Activated CD4-positive, alpha-beta T cell treated with anti-CD3 and anti-CD28 coated beads, Interleukin-2, amount 50 U/mL, for 16 hours (primary cell): ENCODE results near the gene PROM2.
"Not testable (repeated sequence)": the region's sequence is repeated elsewhere in the genome, so short reads cannot be mapped to it uniquely, and the experiment has no call there.

Experiments
- DNase-seq: peaks from one replicate; pipeline ENCODE4 v3.0.0-alpha.2; 2020

The PROM2 gene

GRCh38 chr2:95274291-95275150, at the start of gene PROM2:
PROM2 (plus strand) TSS chr2:95274449; CDS start chr2:95274586, 137 bp downstream.
- DNase-seq: no peak

- no peak for DNase-seq
Observed at GRCh38 chr2:95225658-95226057, 48.6 kb upstream of the PROM2 start.

GRCh38 chr2:95231723-95232122, 42.5 kb upstream of the PROM2 start:
- DNase-seq: peak; percentile 7

- no peak for DNase-seq
Observed at GRCh38 chr2:95232232-95232631, 42.0 kb upstream of the PROM2 start.

GRCh38 chr2:95234286-95234785, 39.9 kb upstream of the PROM2 start:
- no peak for DNase-seq

- DNase-seq: no peak
Observed at GRCh38 chr2:95234816-95235215, 39.4 kb upstream of the PROM2 start.

- DNase-seq: no peak
Observed at GRCh38 chr2:95238131-95238530, 36.1 kb upstream of the PROM2 start.

- DNase-seq: no peak
Observed at GRCh38 chr2:95240091-95240490, 34.2 kb upstream of the PROM2 start.

GRCh38 chr2:95240556-95240955, 33.7 kb upstream of the PROM2 start:
- DNase-seq: no peak

GRCh38 chr2:95242084-95242483, 32.2 kb upstream of the PROM2 start:
- DNase-seq: not testable (repeated sequence)

GRCh38 chr2:95258271-95258670, 16.0 kb upstream of the PROM2 start:
- DNase-seq: no peak

GRCh38 chr2:95260028-95261023, 13.9 kb upstream of the PROM2 start:
- DNase-seq: no peak

- no peak for DNase-seq
Observed at GRCh38 chr2:95261602-95262001, 12.6 kb upstream of the PROM2 start.

GRCh38 chr2:95262896-95263542, 11.2 kb upstream of the PROM2 start:
- DNase-seq: no peak

- DNase-seq: no peak
Observed at GRCh38 chr2:95264624-95265023, 9.6 kb upstream of the PROM2 start.

- DNase-seq: no peak
Observed at GRCh38 chr2:95265182-95265581, 9.1 kb upstream of the PROM2 start.

GRCh38 chr2:95266781-95267430, 7.3 kb upstream of the PROM2 start:
- DNase-seq: no peak

- no peak for DNase-seq
Observed at GRCh38 chr2:95267458-95268210, 6.6 kb upstream of the PROM2 start.

GRCh38 chr2:95268211-95269035, 5.8 kb upstream of the PROM2 start:
- DNase-seq: no peak

- DNase-seq: no peak
Observed at GRCh38 chr2:95269036-95269680, 5.1 kb upstream of the PROM2 start.
